ENCODE results near the gene TELO2.

Gene TELO2

GRCh38 chr16:1452530-1452929 is 40.6 kb upstream of the TELO2 start:
- H3K36me3 Mint-ChIP-seq (ENCODE audit: low read depth) = no peaks in the 10 kb centered on the region
- H3K27ac Mint-ChIP-seq = no peak overlapping the region

GRCh38 chr16:1453316-1453715 is 39.8 kb upstream of the TELO2 start:
- Mint-ChIP-seq H3K4me1 (ENCODE audit: low read depth) (no peaks in the 10 kb centered on the region), H3K27me3 (ENCODE audit: low read depth) (no peaks in the 10 kb centered on the region), H3K9me3 (no peaks in the 10 kb centered on the region), H3K36me3 (ENCODE audit: low read depth) (no peaks in the 10 kb centered on the region), H3K27ac (no peak overlapping the region), H3K4me3 (no peak overlapping the region)

More at GRCh38 chr16:1452530-1452929, 40.6 kb upstream of the TELO2 start:
- H3K4me3 Mint-ChIP-seq = no peak overlapping the region
- H3K4me1 Mint-ChIP-seq (ENCODE audit: low read depth) = no peaks in the 10 kb centered on the region
- H3K9me3 Mint-ChIP-seq = no peaks in the 10 kb centered on the region
- H3K27me3 Mint-ChIP-seq (ENCODE audit: low read depth) = no peaks in the 10 kb centered on the region

GRCh38 chr16:1454561-1454960 is 38.6 kb upstream of the TELO2 start:
- Mint-ChIP-seq H3K4me1 (ENCODE audit: low read depth) (no peaks in the 10 kb centered on the region), H3K9me3 (no peaks in the 10 kb centered on the region), H3K4me3 (no peak overlapping the region), H3K36me3 (ENCODE audit: low read depth) (no peaks in the 10 kb centered on the region), H3K27ac (no peak overlapping the region), H3K27me3 (ENCODE audit: low read depth) (no peaks in the 10 kb centered on the region)

GRCh38 chr16:1455190-1456171 is 37.7 kb upstream of the TELO2 start:
- no peak overlapping the region for H3K4me3 Mint-ChIP-seq
- no peak overlapping the region for H3K27ac Mint-ChIP-seq

GRCh38 chr16:1456951-1457350 is 36.2 kb upstream of the TELO2 start:
- H3K27me3 Mint-ChIP-seq (ENCODE audit: low read depth) = no peaks in the 10 kb centered on the region
- H3K9me3 Mint-ChIP-seq = no peaks in the 10 kb centered on the region
- no peaks in the 10 kb centered on the region for H3K4me1 Mint-ChIP-seq (ENCODE audit: low read depth)
- H3K4me3 Mint-ChIP-seq = no peak overlapping the region
- H3K27ac Mint-ChIP-seq = no peak overlapping the region
- no peaks in the 10 kb centered on the region for H3K36me3 Mint-ChIP-seq (ENCODE audit: low read depth)

More at GRCh38 chr16:1455190-1456171, 37.7 kb upstream of the TELO2 start:
- H3K36me3 Mint-ChIP-seq (ENCODE audit: low read depth) = no peaks in the 10 kb centered on the region
- no peaks in the 10 kb centered on the region for H3K27me3 Mint-ChIP-seq (ENCODE audit: low read depth)
- H3K4me1 Mint-ChIP-seq (ENCODE audit: low read depth) = no peaks in the 10 kb centered on the region
- H3K9me3 Mint-ChIP-seq = no peaks in the 10 kb centered on the region

- H3K4me1 Mint-ChIP-seq (ENCODE audit: low read depth) = no peaks in the 10 kb centered on the region
- H3K27ac Mint-ChIP-seq = no peak overlapping the region
- no peak overlapping the region for H3K4me3 Mint-ChIP-seq
- H3K27me3 Mint-ChIP-seq (ENCODE audit: low read depth) = no peaks in the 10 kb centered on the region
- no peaks in the 10 kb centered on the region for H3K9me3 Mint-ChIP-seq
- H3K36me3 Mint-ChIP-seq (ENCODE audit: low read depth) = no peaks in the 10 kb centered on the region
Observed at GRCh38 chr16:1457489-1458245, 35.5 kb upstream of the TELO2 start.

- Mint-ChIP-seq H3K27ac (no peak overlapping the region), H3K9me3 (no peaks in the 10 kb centered on the region), H3K27me3 (ENCODE audit: low read depth) (no peaks in the 10 kb centered on the region), H3K4me1 (ENCODE audit: low read depth) (no peaks in the 10 kb centered on the region), H3K36me3 (ENCODE audit: low read depth) (no peaks in the 10 kb centered on the region), H3K4me3 (no peak overlapping the region)
Observed at GRCh38 chr16:1458336-1458976, 34.7 kb upstream of the TELO2 start.

GRCh38 chr16:1458977-1459341 is 34.2 kb upstream of the TELO2 start:
- H3K4me3 Mint-ChIP-seq = no peak overlapping the region
- no peaks in the 10 kb centered on the region for H3K9me3 Mint-ChIP-seq
- H3K36me3 Mint-ChIP-seq (ENCODE audit: low read depth) = no peaks in the 10 kb centered on the region
- no peak overlapping the region for H3K27ac Mint-ChIP-seq
- no peaks in the 10 kb centered on the region for H3K27me3 Mint-ChIP-seq (ENCODE audit: low read depth)
- no peaks in the 10 kb centered on the region for H3K4me1 Mint-ChIP-seq (ENCODE audit: low read depth)

- Mint-ChIP-seq H3K9me3 (no peaks in the 10 kb centered on the region), H3K4me1 (ENCODE audit: low read depth) (no peaks in the 10 kb centered on the region), H3K4me3 (no peak overlapping the region), H3K27me3 (ENCODE audit: low read depth) (no peaks in the 10 kb centered on the region), H3K27ac (no peak overlapping the region), H3K36me3 (ENCODE audit: low read depth) (no peaks in the 10 kb centered on the region)
Observed at GRCh38 chr16:1459967-1460366, 33.2 kb upstream of the TELO2 start.

- no peaks in the 10 kb centered on the region for H3K27me3 Mint-ChIP-seq (ENCODE audit: low read depth)
- no peak overlapping the region for H3K27ac Mint-ChIP-seq
- no peaks in the 10 kb centered on the region for H3K9me3 Mint-ChIP-seq
- no peak overlapping the region for H3K4me3 Mint-ChIP-seq
- no peaks in the 10 kb centered on the region for H3K36me3 Mint-ChIP-seq (ENCODE audit: low read depth)
- H3K4me1 Mint-ChIP-seq (ENCODE audit: low read depth) = no peaks in the 10 kb centered on the region
Observed at GRCh38 chr16:1460602-1461138, 32.5 kb upstream of the TELO2 start.

- H3K27me3 Mint-ChIP-seq (ENCODE audit: low read depth) = no peaks in the 10 kb centered on the region
- H3K9me3 Mint-ChIP-seq = no peaks in the 10 kb centered on the region
- no peak overlapping the region for H3K27ac Mint-ChIP-seq
- H3K36me3 Mint-ChIP-seq (ENCODE audit: low read depth) = no peaks in the 10 kb centered on the region
- H3K4me3 Mint-ChIP-seq = no peak overlapping the region
- no peaks in the 10 kb centered on the region for H3K4me1 Mint-ChIP-seq (ENCODE audit: low read depth)
Observed at GRCh38 chr16:1461146-1461545, 32.0 kb upstream of the TELO2 start.

- Mint-ChIP-seq H3K27ac (no peak overlapping the region), H3K27me3 (ENCODE audit: low read depth) (no peaks in the 10 kb centered on the region), H3K4me1 (ENCODE audit: low read depth) (no peaks in the 10 kb centered on the region), H3K4me3 (no peak overlapping the region), H3K36me3 (ENCODE audit: low read depth) (no peaks in the 10 kb centered on the region), H3K9me3 (no peaks in the 10 kb centered on the region)
Observed at GRCh38 chr16:1464196-1464893, 28.8 kb upstream of the TELO2 start.

GRCh38 chr16:1464894-1465566 is 28.1 kb upstream of the TELO2 start:
- Mint-ChIP-seq H3K4me3 (no peak overlapping the region), H3K36me3 (ENCODE audit: low read depth) (no peaks in the 10 kb centered on the region), H3K27me3 (ENCODE audit: low read depth) (no peaks in the 10 kb centered on the region), H3K4me1 (ENCODE audit: low read depth) (peaks cover 2% of the 10 kb centered on the region), H3K27ac (no peak overlapping the region), H3K9me3 (no peaks in the 10 kb centered on the region)

All from T-helper 1 cell treated with Interleukin-12 subunit alpha and Interleukin-12 subunit beta and Interleukin-4 antibody, amounts not matched to agents 30 μg/mL and 1 μg/mL, for 36 hours (primary cell).